Measurements from ENCODE around the gene MRPL22. TPM values are rescaled to one million over a fixed set of nuclear protein-coding genes. Genes with fewer than 3 reads are reported as not detected.
"Not testable (repeated sequence)": the region's sequence is repeated elsewhere in the genome, so short reads cannot be mapped to it uniquely, and the experiment has no call there.

The MRPL22 gene
- total RNA-seq, 4 donors from 2014 or later: 5.8 to 40.6 (median 14.0) TPM

DNA sequence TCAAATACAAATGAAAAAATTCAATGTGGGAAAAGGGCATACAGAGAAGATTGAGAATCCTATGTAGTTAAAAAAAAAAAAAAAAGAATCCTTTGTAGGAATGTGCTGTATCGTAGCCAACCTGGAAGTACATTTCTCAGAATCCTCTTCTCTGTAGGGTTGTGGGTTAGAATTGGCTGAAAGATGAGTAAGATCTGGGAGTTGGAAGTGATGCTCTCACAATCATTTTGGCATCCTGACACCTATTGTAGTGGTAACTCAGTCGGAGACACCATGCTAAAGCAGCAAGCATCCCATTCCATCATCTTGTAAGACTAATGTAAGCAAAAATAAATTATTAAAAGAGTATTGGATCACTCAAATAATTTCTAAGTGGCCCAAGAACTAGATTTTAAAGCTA, 30.6 kb downstream of the MRPL22 start:
- Histone ChIP-seq H3K4me1 (no peaks in the 10 kb centered on the region), H3K4me3 (no peak overlapping the region), H3K36me3 (peaks cover 0 to 29% (median 0%) of the 10 kb centered on the region in 3 donors), H3K27me3 (no peaks in the 10 kb centered on the region), H3K27ac (no peak overlapping the region), H3K9me3 (no peaks in the 10 kb centered on the region)
- TF ChIP-seq POLR2A (IDR thresholded peaks at IDR 0.05) (no peak), CTCF (IDR thresholded peaks at IDR 0.05) (no peak)
- DNase-seq: no peak

GRCh38 chr5:154972476-154973080, 31.7 kb downstream of the MRPL22 start:
- Histone ChIP-seq H3K27me3 (no peaks in the 10 kb centered on the region), H3K4me1 (no peaks in the 10 kb centered on the region), H3K4me3 (no peak overlapping the region), H3K27ac (no peak overlapping the region), H3K9me3 (no peaks in the 10 kb centered on the region), H3K36me3 (peaks cover 0 to 19% (median 0%) of the 10 kb centered on the region in 3 donors)
- no peak for DNase-seq
- TF ChIP-seq POLR2A (IDR thresholded peaks at IDR 0.05) (no peak), CTCF (IDR thresholded peaks at IDR 0.05) (peak in 3 of 6 experiments; percentile 28 to 40 (median 39))

GRCh38 chr5:154976082-154976481, 35.2 kb downstream of the MRPL22 start:
- H3K27me3 ChIP-seq, DNase-seq, H3K4me3 ChIP-seq, H3K4me1 ChIP-seq, H3K9me3 ChIP-seq, H3K27ac ChIP-seq, H3K36me3 ChIP-seq: not testable (repeated sequence)

- H3K27me3 ChIP-seq: no peaks in the 10 kb centered on the region
- H3K36me3 ChIP-seq: no peaks in the 10 kb centered on the region
- no peaks in the 10 kb centered on the region for H3K4me1 ChIP-seq
- no peak for DNase-seq
- H3K9me3 ChIP-seq: no peaks in the 10 kb centered on the region
- no peak overlapping the region for H3K27ac ChIP-seq
- TF ChIP-seq CTCF (IDR thresholded peaks at IDR 0.05) (no peak), POLR2A (IDR thresholded peaks at IDR 0.05) (no peak)
- no peak overlapping the region for H3K4me3 ChIP-seq
These were observed 36.5 kb downstream of the MRPL22 start for GRCh38 chr5:154977409-154977808.

DNA sequence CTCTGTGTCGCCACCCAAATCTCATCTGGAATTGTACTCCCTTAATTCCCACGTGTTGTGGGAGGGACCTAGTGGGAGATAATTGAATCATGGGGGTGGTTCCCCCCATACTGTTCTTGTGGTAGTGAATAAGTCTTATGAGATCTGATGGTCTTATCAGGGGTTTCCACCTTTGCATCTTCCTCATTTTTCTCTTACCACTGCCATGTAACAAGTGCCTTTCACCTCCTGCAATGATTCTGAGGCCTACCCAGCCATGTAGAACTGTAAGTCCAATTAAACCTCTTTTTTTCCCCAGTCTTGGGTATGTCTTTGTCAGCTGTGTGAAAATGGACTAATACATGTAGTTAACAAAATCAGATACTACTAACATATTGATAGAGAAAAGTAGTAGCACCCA, 37.4 kb downstream of the MRPL22 start:
- not testable (repeated sequence) for H3K9me3 ChIP-seq, H3K27me3 ChIP-seq, DNase-seq, H3K27ac ChIP-seq, H3K4me3 ChIP-seq, H3K36me3 ChIP-seq, H3K4me1 ChIP-seq

GRCh38 chr5:154984946-154985516, 44.2 kb downstream of the MRPL22 start:
- TF ChIP-seq CTCF (IDR thresholded peaks at IDR 0.05) (no peak), POLR2A (IDR thresholded peaks at IDR 0.05) (no peak)
- no peak for DNase-seq

GRCh38 chr5:154986151-154986550, 45.3 kb downstream of the MRPL22 start:
- H3K9me3 ChIP-seq: no peaks in the 10 kb centered on the region
- DNase-seq: no peak
- no peak overlapping the region for H3K27ac ChIP-seq
- no peaks in the 10 kb centered on the region for H3K4me1 ChIP-seq
- no peaks in the 10 kb centered on the region for H3K27me3 ChIP-seq
- TF ChIP-seq CTCF (IDR thresholded peaks at IDR 0.05) (no peak), POLR2A (IDR thresholded peaks at IDR 0.05) (no peak)
- H3K36me3 ChIP-seq: no peaks in the 10 kb centered on the region
- no peak overlapping the region for H3K4me3 ChIP-seq

More at GRCh38 chr5:154984946-154985516, 44.2 kb downstream of the MRPL22 start:
- H3K36me3 ChIP-seq: no peaks in the 10 kb centered on the region
- no peaks in the 10 kb centered on the region for H3K4me1 ChIP-seq
- no peaks in the 10 kb centered on the region for H3K9me3 ChIP-seq
- H3K4me3 ChIP-seq: no peak overlapping the region
- no peak overlapping the region for H3K27ac ChIP-seq
- no peaks in the 10 kb centered on the region for H3K27me3 ChIP-seq
